Liver (tissue), 9 donors: ENCODE results near the gene CD6. TPM values are rescaled to one million over a fixed set of nuclear protein-coding genes. Genes with fewer than 3 reads are reported as not detected.

Source experiments
- DNase-seq: peaks from one replicate; pipeline ENCODE4 v3.0.0-alpha.2; 2017; ENCODE audit warnings: low spot score
- H3K27ac ChIP-seq, 2 donors: one replicate each; pipeline ENCODE4 v1.7.0; 2013; ENCODE audit warnings: inconsistent platforms in 2 of 2, low read length in 2 of 2, control low read depth in 1 of 2, low read depth in 1 of 2, mild to moderate bottlenecking in 1 of 2
- H3K27me3 ChIP-seq, 4 donors: one replicate each; pipeline versions ENCODE4 v1.6.1 to v1.7.0; 2013; ENCODE audit warnings: low read length in 3 of 4, inconsistent platforms in 1 of 4, mild to moderate bottlenecking in 1 of 4, moderate library complexity in 1 of 4; ENCODE audit not compliant: control insufficient read depth in 4 of 4, insufficient read depth in 4 of 4
- H3K36me3 ChIP-seq, 4 donors: one replicate each; pipeline versions ENCODE4 v1.6.1 to v1.7.0; 2013; ENCODE audit warnings: low read length in 3 of 4, mild to moderate bottlenecking in 3 of 4, low read depth in 1 of 4, moderate library complexity in 1 of 4; ENCODE audit not compliant: control insufficient read depth in 4 of 4, insufficient read depth in 3 of 4
- H3K4me1 ChIP-seq, 4 donors: one replicate each; pipeline versions ENCODE4 v1.6.1 to v1.7.0; 2013; ENCODE audit warnings: low read length in 3 of 4, mild to moderate bottlenecking in 3 of 4, moderate library complexity in 1 of 4; ENCODE audit not compliant: control insufficient read depth in 4 of 4, insufficient read depth in 4 of 4
- H3K4me3 ChIP-seq, 3 donors: one replicate each; pipeline versions ENCODE4 v1.6.1 to v1.7.0; 2013; ENCODE audit warnings: low read length in 3 of 3, control low read depth in 1 of 3, low read depth in 1 of 3, mild to moderate bottlenecking in 1 of 3
- H3K9ac ChIP-seq, 2 donors: one replicate each; pipeline ENCODE4 v1.7.0; 2013; ENCODE audit warnings: low read length in 2 of 2, mild to moderate bottlenecking in 2 of 2, moderate library complexity in 2 of 2, control low read depth in 1 of 2, low read depth in 1 of 2
- H3K9me3 ChIP-seq, 4 donors: one replicate each; pipeline versions ENCODE4 v1.6.1 to v1.7.0; 2013; ENCODE audit warnings: low read length in 3 of 4; ENCODE audit not compliant: control insufficient read depth in 4 of 4
- ATF3 ChIP-seq: IDR thresholded peaks from 2 replicates; pipeline ENCODE4 v1.6.1; 2016; ENCODE audit warnings: antibody characterized with exemption
- CTCF ChIP-seq: fragments of 150-350 bp; IDR thresholded peaks from 2 replicates; pipeline ENCODE4 v1.5.1; 2017; ENCODE audit warnings: improper control_type of control experiment, low read depth, low read length; ENCODE audit not compliant: missing input control
- FOXA1 ChIP-seq: IDR thresholded peaks from 2 replicates; pipeline ENCODE4 v1.6.1; 2016; ENCODE audit warnings: antibody characterized with exemption
- FOXA2 ChIP-seq: IDR thresholded peaks from 2 replicates; pipeline ENCODE4 v1.6.1; 2016; ENCODE audit warnings: antibody characterized with exemption
- GABPA ChIP-seq, 2 donors: IDR thresholded peaks in 1 of 2; conservative IDR thresholded peaks in 1 of 2; 2 replicates each; pipeline ENCODE4 v1.6.1; 2016; ENCODE audit warnings: antibody characterized with exemption in 2 of 2, mild to moderate bottlenecking in 1 of 2, moderate library complexity in 1 of 2
- HNF4A ChIP-seq, 2 donors: conservative IDR thresholded peaks; 2 replicates each; pipeline ENCODE4 v1.6.1; 2016; ENCODE audit warnings: antibody characterized with exemption in 2 of 2, mild to moderate bottlenecking in 2 of 2
- HNF4G ChIP-seq: IDR thresholded peaks from 2 replicates; pipeline ENCODE4 v1.6.1; 2016; ENCODE audit warnings: antibody characterized with exemption
- MAX ChIP-seq: IDR thresholded peaks from 2 replicates; pipeline ENCODE4 v1.6.1; 2016; ENCODE audit warnings: antibody characterized with exemption
- NR2F2 ChIP-seq: IDR thresholded peaks from 2 replicates; pipeline ENCODE4 v1.6.1; 2016; ENCODE audit warnings: antibody characterized with exemption
- RAD21 ChIP-seq, 2 donors: IDR thresholded peaks; 2 replicates each; pipeline ENCODE4 v1.6.1; 2016; ENCODE audit warnings: antibody characterized with exemption in 2 of 2, mild to moderate bottlenecking in 2 of 2
- REST ChIP-seq: IDR thresholded peaks from 2 replicates; pipeline ENCODE4 v1.6.1; 2016; ENCODE audit warnings: antibody characterized with exemption, mild to moderate bottlenecking
- RXRA ChIP-seq, 2 donors: IDR thresholded peaks; 2 replicates each; pipeline ENCODE4 v1.6.1; 2017 to 2018; ENCODE audit warnings: antibody characterized with exemption in 2 of 2, mild to moderate bottlenecking in 1 of 2
- SP1 ChIP-seq: IDR thresholded peaks from 2 replicates; pipeline ENCODE4 v1.6.1; 2018; ENCODE audit warnings: antibody characterized with exemption, mild to moderate bottlenecking
- TAF1 ChIP-seq: conservative IDR thresholded peaks from 2 replicates; pipeline ENCODE4 v1.6.1; 2016; ENCODE audit warnings: antibody characterized with exemption, mild to moderate bottlenecking
- YY1 ChIP-seq: IDR thresholded peaks from 2 replicates; pipeline ENCODE4 v1.6.1; 2016; ENCODE audit warnings: antibody characterized with exemption, mild to moderate bottlenecking
- ZBTB33 ChIP-seq: IDR thresholded peaks from 2 replicates; pipeline ENCODE4 v1.6.1; 2016; ENCODE audit warnings: antibody characterized with exemption
- WGBS: extraction: QIAGEN DNeasy Blood & Tissue Kit; methylation state at CpG from one replicate; pipeline ENCODE4 v1.1.7; 2013; 5-methylcytosine and 5-hydroxymethylcytosine counted together
- polyA plus RNA-seq, 2 donors: library from polyadenylated mRNA; stranded (reverse) in 1 of 2; unstranded in 1 of 2; fragments of 200-250 nt in 1 of 2; fragments of >200 nt in 1 of 2; fragmentation: Nextera tagmentation in 1 of 2; extraction: Ambion mirVana in 1 of 2; gene quantifications; one replicate each; pipeline versions ENCODE4 v1.2.1 to v1.2.3, GENCODE V29; 2013 to 2015
- total RNA-seq, 2 donors: library from RNA; depleted of rRNA; stranded (reverse); fragments of >200 nt; gene quantifications; one replicate each; pipeline ENCODE4 v1.2.3, GENCODE V29; 2014
- donor health status: healthy.
- donor health status: healthy.
- donor health status: healthy.
- donor health status: healthy.
- donor health status: healthy.

Gene CD6
- total and polyA plus RNA-seq, 4 donors, result 0.31 to 0.59 (median 0.45) TPM

GRCh38 chr11:61001931-61002330 lies 30.5 kb downstream of the CD6 start:
- Histone ChIP-seq H3K9ac (no peak overlapping the region), H3K4me1 (no peaks in the 10 kb centered on the region), H3K36me3 (no peaks in the 10 kb centered on the region), H3K27me3 (peaks cover 0 to 2% (median under 1%) of the 10 kb centered on the region in 4 donors), H3K27ac (no peak overlapping the region), H3K9me3 (no peaks in the 10 kb centered on the region), H3K4me3 (no peak overlapping the region)
- no peak for DNase-seq
- WGBS, result 94% methylated on average over 3 of the region's 3 CpGs
- TF ChIP-seq FOXA2, result no peak
- TF ChIP-seq TAF1, result no peak
- no peak for TF ChIP-seq RAD21 (IDR thresholded peaks at IDR 0.05)
- no peak for TF ChIP-seq ATF3
- no peak for TF ChIP-seq MAX
- TF ChIP-seq GABPA (IDR thresholded peaks at IDR 0.05 in 1 of 2, conservative IDR thresholded peaks at IDR 0.05 in 1 of 2), result no peak
- TF ChIP-seq HNF4G, result no peak
- TF ChIP-seq HNF4A (conservative IDR thresholded peaks at IDR 0.05), result no peak
- no peak for TF ChIP-seq NR2F2
- TF ChIP-seq ZBTB33, result no peak
- TF ChIP-seq RXRA (IDR thresholded peaks at IDR 0.05), result no peak

GRCh38 chr11:61002598-61002997 lies 31.1 kb downstream of the CD6 start:
- H3K9me3 ChIP-seq, result no peaks in the 10 kb centered on the region
- peaks cover 2 to 6% (median 3%) of the 10 kb centered on the region in 4 donors for H3K4me1 ChIP-seq
- no peak overlapping the region for H3K4me3 ChIP-seq
- no peak overlapping the region for H3K9ac ChIP-seq
- peaks cover 0 to 6% (median 3%) of the 10 kb centered on the region in 4 donors for H3K27me3 ChIP-seq
- no peaks in the 10 kb centered on the region for H3K36me3 ChIP-seq
- no peak for DNase-seq
- WGBS, result 90% methylated on average over 7 of the region's 7 CpGs
- TF ChIP-seq SP1 (no peak), TAF1 (no peak), FOXA1 (no peak), YY1 (no peak), RXRA (IDR thresholded peaks at IDR 0.05) (no peak), HNF4A (conservative IDR thresholded peaks at IDR 0.05) (no peak), MAX (no peak), FOXA2 (no peak), NR2F2 (no peak), RAD21 (IDR thresholded peaks at IDR 0.05) (no peak), CTCF (no peak), GABPA (IDR thresholded peaks at IDR 0.05 in 1 of 2, conservative IDR thresholded peaks at IDR 0.05 in 1 of 2) (no peak), REST (no peak)
- H3K27ac ChIP-seq, result no peak overlapping the region
